Measurements from ENCODE around the gene GGT7. TPM values are rescaled to one million over a fixed set of nuclear protein-coding genes. Genes with fewer than 3 reads are reported as not detected.
A peak's percentile ranks its signal among the peaks of the same experiment; 100 is the strongest.

Gene GGT7
- total RNA-seq, 1 donor from 2014 or later = 2.6 TPM

DNA sequence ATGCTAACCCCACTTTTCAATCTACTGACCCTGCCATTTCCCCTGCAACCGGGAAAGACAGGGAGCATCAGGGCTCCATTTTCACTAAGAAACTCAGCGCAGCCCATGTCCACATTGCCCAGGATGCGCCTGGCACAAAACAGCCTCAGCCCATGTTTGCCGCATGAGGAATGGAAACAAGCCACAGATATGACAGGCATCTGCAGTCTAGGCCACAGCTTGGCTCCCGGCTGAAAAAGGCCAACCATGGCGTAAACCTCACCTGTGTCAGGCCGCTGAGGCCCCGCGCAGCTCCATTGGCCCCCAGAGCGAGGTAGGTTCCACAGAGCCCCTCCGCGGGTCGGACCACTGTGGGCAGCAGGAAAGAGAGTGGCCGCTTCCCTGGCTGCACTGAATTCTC lies 21.7 kb downstream of the GGT7 start:
- no peak overlapping the region for H3K4me3 ChIP-seq (ENCODE audit: low read length in 3 of 3)
- H3K27me3 ChIP-seq (ENCODE audit: control insufficient read depth in 3 of 3, insufficient read depth in 3 of 3, low read length in 3 of 3) = no peaks in the 10 kb centered on the region
- no peak overlapping the region for H3K9ac ChIP-seq (ENCODE audit: low read depth in 1 of 3, low read length in 3 of 3)
- no peaks in the 10 kb centered on the region for H3K9me3 ChIP-seq (ENCODE audit: control insufficient read depth in 3 of 3, low read length in 3 of 3)
- H3K4me1 ChIP-seq (ENCODE audit: control insufficient read depth in 3 of 3, insufficient read depth in 3 of 3, low read length in 3 of 3) = no peaks in the 10 kb centered on the region
- peaks cover 39 to 55% (median 51%) of the 10 kb centered on the region in 3 donors for H3K36me3 ChIP-seq (ENCODE audit: control insufficient read depth in 3 of 3, insufficient read depth in 3 of 3, low read length in 3 of 3)
- H3K27ac ChIP-seq (ENCODE audit: low read depth, low read length) = no peak overlapping the region

DNA sequence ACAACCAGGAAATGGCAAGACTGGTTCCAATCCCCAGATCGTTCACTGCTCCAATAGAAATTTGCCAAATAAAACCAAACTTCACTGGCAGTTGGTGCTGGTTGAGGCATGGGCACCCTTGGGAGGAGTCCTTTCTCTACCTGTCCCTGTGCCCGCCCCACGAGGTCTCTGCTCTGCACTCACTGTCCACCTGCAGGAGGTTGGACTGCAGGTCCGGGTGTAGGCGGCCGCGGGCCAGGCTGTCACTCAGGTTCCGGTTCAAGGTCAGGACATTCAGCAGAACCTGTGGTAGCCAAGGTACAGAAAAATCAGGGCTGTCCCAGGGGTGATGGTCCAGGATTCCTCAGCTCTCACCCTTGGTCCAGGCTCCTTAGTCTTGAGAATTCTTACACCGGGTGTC lies 22.9 kb downstream of the GGT7 start:
- H3K4me3 ChIP-seq (ENCODE audit: low read length in 3 of 3) = no peak overlapping the region
- H3K4me1 ChIP-seq (ENCODE audit: control insufficient read depth in 3 of 3, insufficient read depth in 3 of 3, low read length in 3 of 3) = no peaks in the 10 kb centered on the region
- H3K27me3 ChIP-seq (ENCODE audit: control insufficient read depth in 3 of 3, insufficient read depth in 3 of 3, low read length in 3 of 3) = no peaks in the 10 kb centered on the region
- no peak overlapping the region for H3K27ac ChIP-seq (ENCODE audit: low read depth, low read length)
- H3K9me3 ChIP-seq (ENCODE audit: control insufficient read depth in 3 of 3, low read length in 3 of 3) = no peaks in the 10 kb centered on the region
- no peak overlapping the region for H3K9ac ChIP-seq (ENCODE audit: low read depth in 1 of 3, low read length in 3 of 3)
- H3K36me3 ChIP-seq (ENCODE audit: control insufficient read depth in 3 of 3, insufficient read depth in 3 of 3, low read length in 3 of 3) = peaks cover 36 to 51% (median 49%) of the 10 kb centered on the region in 3 donors

DNA sequence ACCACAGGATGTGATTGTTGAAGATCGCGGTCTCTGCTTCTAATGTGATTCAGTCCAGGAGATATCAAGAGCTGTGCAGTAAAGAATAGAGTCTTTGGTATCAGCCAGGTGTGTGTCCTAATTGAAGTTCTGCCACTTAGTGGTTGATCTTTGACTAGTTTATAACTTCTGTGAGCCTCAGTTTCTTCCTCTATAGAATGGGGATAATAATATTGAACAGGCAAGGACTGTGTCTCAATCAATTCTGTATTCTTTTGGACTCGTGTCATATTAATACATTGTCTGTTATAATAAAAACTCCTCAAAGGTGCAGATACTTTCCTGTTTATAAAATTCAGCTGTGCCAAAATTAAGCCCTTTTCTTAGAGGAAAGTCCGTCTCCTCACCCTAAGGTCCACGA lies 24.1 kb downstream of the GGT7 start:
- H3K36me3 ChIP-seq (ENCODE audit: control insufficient read depth in 3 of 3, insufficient read depth in 3 of 3, low read length in 3 of 3) = peaks cover 29 to 45% (median 42%) of the 10 kb centered on the region in 3 donors

DNA sequence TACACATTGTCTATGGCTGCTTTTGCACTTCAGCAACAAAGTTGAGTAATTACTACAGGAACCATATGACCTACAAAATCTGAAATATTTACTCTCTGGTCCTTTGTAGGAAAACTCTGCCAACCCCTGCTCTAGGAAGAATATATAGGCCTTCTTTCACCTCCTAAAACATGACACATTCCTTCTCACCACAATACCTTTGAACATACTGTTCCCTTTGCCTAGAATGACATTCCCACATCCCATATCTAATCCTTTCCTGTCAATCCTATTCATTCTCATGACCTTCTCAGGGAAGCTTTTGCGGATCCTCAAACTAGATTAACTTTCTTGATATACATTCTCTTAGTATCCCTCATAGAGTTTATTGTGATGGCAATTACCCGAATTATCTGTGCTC lies 29.2 kb downstream of the GGT7 start:
- no peaks in the 10 kb centered on the region for H3K27me3 ChIP-seq (ENCODE audit: control insufficient read depth in 3 of 3, insufficient read depth in 3 of 3, low read length in 3 of 3)

More for the DNA sequence above, 24.1 kb downstream of the GGT7 start:
- H3K9ac ChIP-seq (ENCODE audit: low read depth in 1 of 3, low read length in 3 of 3) = no peak overlapping the region
- H3K27ac ChIP-seq (ENCODE audit: low read depth, low read length) = no peak overlapping the region
- H3K4me1 ChIP-seq (ENCODE audit: control insufficient read depth in 3 of 3, insufficient read depth in 3 of 3, low read length in 3 of 3) = no peaks in the 10 kb centered on the region
- no peaks in the 10 kb centered on the region for H3K27me3 ChIP-seq (ENCODE audit: control insufficient read depth in 3 of 3, insufficient read depth in 3 of 3, low read length in 3 of 3)
- H3K4me3 ChIP-seq (ENCODE audit: low read length in 3 of 3) = no peak overlapping the region
- no peaks in the 10 kb centered on the region for H3K9me3 ChIP-seq (ENCODE audit: control insufficient read depth in 3 of 3, low read length in 3 of 3)

DNA sequence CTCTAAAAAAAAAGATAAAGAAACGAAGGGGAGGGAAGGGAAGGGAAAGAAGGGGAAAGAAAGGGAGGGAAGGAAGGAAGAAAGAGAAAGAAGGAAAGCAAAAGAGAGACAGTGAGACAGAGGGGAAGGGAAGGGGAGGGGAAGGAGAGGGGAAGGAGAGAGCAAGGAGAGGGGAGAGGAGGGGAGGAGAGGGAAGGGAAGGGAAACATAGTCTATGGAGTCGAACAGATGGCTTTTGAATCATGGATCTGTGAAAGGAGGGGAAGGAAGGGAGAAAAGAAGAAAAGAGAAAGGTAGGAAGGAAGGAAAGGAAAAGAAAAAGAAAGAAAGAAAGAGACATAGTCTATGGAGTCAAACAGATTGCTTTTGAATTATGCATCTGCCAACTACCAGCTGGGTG lies 30.5 kb downstream of the GGT7 start:
- peaks cover 2 to 10% (median 8%) of the 10 kb centered on the region in 3 donors for H3K36me3 ChIP-seq (ENCODE audit: control insufficient read depth in 3 of 3, insufficient read depth in 3 of 3, low read length in 3 of 3)
- no peaks in the 10 kb centered on the region for H3K4me1 ChIP-seq (ENCODE audit: control insufficient read depth in 3 of 3, insufficient read depth in 3 of 3, low read length in 3 of 3)
- no peak overlapping the region for H3K4me3 ChIP-seq (ENCODE audit: low read length in 3 of 3)
- H3K9ac ChIP-seq (ENCODE audit: low read depth in 1 of 3, low read length in 3 of 3) = no peak overlapping the region
- H3K9me3 ChIP-seq (ENCODE audit: control insufficient read depth in 3 of 3, low read length in 3 of 3) = no peaks in the 10 kb centered on the region
- H3K27ac ChIP-seq (ENCODE audit: low read depth, low read length) = no peak overlapping the region
- H3K27me3 ChIP-seq (ENCODE audit: control insufficient read depth in 3 of 3, insufficient read depth in 3 of 3, low read length in 3 of 3) = no peaks in the 10 kb centered on the region

More for the DNA sequence above, 29.2 kb downstream of the GGT7 start:
- Histone ChIP-seq H3K4me1 (ENCODE audit: control insufficient read depth in 3 of 3, insufficient read depth in 3 of 3, low read length in 3 of 3) (no peaks in the 10 kb centered on the region), H3K36me3 (ENCODE audit: control insufficient read depth in 3 of 3, insufficient read depth in 3 of 3, low read length in 3 of 3) (peaks cover 4 to 16% (median 13%) of the 10 kb centered on the region in 3 donors), H3K27ac (ENCODE audit: low read depth, low read length) (no peak overlapping the region), H3K4me3 (ENCODE audit: low read length in 3 of 3) (no peak overlapping the region), H3K9me3 (ENCODE audit: control insufficient read depth in 3 of 3, low read length in 3 of 3) (no peaks in the 10 kb centered on the region), H3K9ac (ENCODE audit: low read depth in 1 of 3, low read length in 3 of 3) (no peak overlapping the region)

DNA sequence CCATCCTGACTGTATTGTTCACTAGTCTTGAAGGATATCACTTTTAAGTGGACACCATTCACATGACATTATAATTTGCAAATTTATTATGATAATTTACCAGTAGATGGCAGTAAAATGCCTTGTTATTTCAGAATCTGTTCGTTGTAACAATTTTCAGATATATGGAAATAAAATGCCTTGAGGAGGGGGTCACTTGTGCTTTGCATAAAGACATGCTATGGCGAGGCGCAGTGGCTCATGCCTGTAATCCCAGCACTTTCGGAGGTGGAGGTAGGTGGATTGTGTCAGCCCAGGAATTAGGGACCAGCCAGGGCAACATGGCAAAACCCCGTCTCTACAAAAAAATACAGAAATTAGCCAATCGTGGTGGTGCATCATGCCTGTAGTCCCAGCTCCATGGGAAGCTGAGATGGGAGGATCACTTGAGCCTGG lies 38.2 kb downstream of the GGT7 start:
- H3K36me3 ChIP-seq (ENCODE audit: control insufficient read depth in 3 of 3, insufficient read depth in 3 of 3, low read length in 3 of 3) = no peaks in the 10 kb centered on the region
- H3K9me3 ChIP-seq (ENCODE audit: control insufficient read depth in 3 of 3, low read length in 3 of 3) = no peaks in the 10 kb centered on the region
- H3K4me3 ChIP-seq (ENCODE audit: low read length in 3 of 3) = no peak overlapping the region
- no peak overlapping the region for H3K27ac ChIP-seq (ENCODE audit: low read depth, low read length)
- H3K4me1 ChIP-seq (ENCODE audit: control insufficient read depth in 3 of 3, insufficient read depth in 3 of 3, low read length in 3 of 3) = peaks cover 0 to 2% (median 0%) of the 10 kb centered on the region in 3 donors
- H3K27me3 ChIP-seq (ENCODE audit: control insufficient read depth in 3 of 3, insufficient read depth in 3 of 3, low read length in 3 of 3) = no peaks in the 10 kb centered on the region
- peak overlapping the region in 1 of 3 donors; percentile 41 for H3K9ac ChIP-seq (ENCODE audit: low read depth in 1 of 3, low read length in 3 of 3)

DNA sequence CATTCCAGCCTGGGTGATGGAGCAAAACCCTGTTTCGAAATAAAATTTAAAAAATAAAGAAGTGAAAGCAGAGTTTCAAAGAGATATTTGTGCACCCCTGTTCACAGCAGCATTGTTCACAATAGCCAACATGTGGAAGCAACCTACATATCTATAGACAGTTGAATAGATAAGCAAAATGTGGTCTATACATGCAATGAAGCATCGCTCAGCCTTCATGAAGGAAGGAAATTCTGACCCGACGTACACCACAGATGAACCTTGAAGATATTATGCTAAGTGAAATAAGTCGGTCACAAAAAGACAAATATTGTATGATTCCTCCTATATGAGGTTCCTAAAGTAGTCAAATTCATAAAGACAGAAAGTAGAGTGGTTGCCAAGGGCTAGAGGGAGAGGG lies 40.7 kb downstream of the GGT7 start:
- Histone ChIP-seq H3K4me3 (ENCODE audit: low read length in 3 of 3) (no peak overlapping the region), H3K27me3 (ENCODE audit: control insufficient read depth in 3 of 3, insufficient read depth in 3 of 3, low read length in 3 of 3) (no peaks in the 10 kb centered on the region), H3K36me3 (ENCODE audit: control insufficient read depth in 3 of 3, insufficient read depth in 3 of 3, low read length in 3 of 3) (no peaks in the 10 kb centered on the region), H3K9me3 (ENCODE audit: control insufficient read depth in 3 of 3, low read length in 3 of 3) (no peaks in the 10 kb centered on the region), H3K9ac (ENCODE audit: low read depth in 1 of 3, low read length in 3 of 3) (no peak overlapping the region), H3K27ac (ENCODE audit: low read depth, low read length) (no peak overlapping the region), H3K4me1 (ENCODE audit: control insufficient read depth in 3 of 3, insufficient read depth in 3 of 3, low read length in 3 of 3) (peaks cover 0 to 2% (median 0%) of the 10 kb centered on the region in 3 donors)

DNA sequence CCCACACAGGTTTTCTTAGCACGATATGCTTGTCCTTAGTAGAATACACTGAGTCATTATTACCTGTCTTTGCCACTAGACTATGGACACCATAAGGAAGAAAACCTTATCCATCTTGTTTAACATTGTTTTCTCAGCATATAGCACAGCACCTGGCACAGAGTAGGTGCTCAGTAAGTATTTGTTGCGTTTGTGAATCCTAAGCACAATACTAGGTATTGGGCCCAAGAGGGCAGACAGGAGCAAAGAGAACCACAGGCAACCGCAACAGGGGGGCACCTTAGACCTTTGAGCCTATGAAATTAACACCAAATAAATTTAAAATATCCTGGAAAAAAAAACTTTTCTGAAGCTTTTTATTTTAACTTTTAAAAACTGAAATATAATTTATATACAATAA lies 43.5 kb downstream of the GGT7 start:
- Histone ChIP-seq H3K4me3 (ENCODE audit: low read length in 3 of 3) (no peak overlapping the region), H3K9ac (ENCODE audit: low read depth in 1 of 3, low read length in 3 of 3) (no peak overlapping the region), H3K27ac (ENCODE audit: low read depth, low read length) (no peak overlapping the region), H3K36me3 (ENCODE audit: control insufficient read depth in 3 of 3, insufficient read depth in 3 of 3, low read length in 3 of 3) (no peaks in the 10 kb centered on the region), H3K27me3 (ENCODE audit: control insufficient read depth in 3 of 3, insufficient read depth in 3 of 3, low read length in 3 of 3) (no peaks in the 10 kb centered on the region), H3K4me1 (ENCODE audit: control insufficient read depth in 3 of 3, insufficient read depth in 3 of 3, low read length in 3 of 3) (peaks cover 8 to 11% (median 8%) of the 10 kb centered on the region in 3 donors), H3K9me3 (ENCODE audit: control insufficient read depth in 3 of 3, low read length in 3 of 3) (no peaks in the 10 kb centered on the region)

DNA sequence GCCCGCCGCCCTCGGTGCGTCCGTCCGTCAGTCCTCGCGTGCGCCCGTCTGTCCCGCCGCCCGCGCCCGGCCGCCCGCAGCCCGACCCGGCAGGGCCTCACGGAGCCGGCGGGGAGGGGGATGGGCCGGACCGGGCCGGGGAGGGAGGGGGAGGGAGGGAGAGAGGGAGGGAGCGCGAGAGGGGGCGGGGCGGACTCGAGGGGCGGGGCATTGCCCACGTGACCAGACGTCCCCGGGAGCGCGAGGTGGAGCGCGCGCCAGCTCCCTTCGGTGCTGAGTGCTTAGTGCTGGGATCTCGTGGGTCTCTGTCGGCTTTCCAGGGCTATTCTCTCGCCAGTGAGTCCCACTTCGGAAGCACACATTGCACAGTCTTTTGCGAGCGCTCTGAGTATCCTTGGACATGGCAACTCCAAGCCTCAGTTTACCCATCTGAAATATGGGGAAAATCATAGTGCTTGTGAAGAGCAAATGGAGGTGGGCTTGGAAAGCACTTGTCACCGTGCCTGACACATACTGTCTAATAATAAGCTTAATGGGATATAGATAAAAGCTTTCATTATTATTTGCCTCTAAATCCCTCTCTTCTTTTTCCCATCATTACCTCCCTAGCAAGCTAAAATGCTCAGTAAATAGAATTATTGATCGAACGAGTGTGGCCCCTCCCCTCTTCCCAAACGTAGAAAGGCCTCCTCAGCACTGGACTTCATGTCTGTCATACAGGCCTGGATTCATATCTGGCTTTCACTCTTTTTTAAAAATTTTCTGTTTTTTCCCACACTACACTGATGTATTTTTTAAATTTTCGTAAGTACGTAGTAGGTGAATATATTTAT lies 46.9 kb downstream of the GGT7 start, which contains the start of gene NCOA6:
NCOA6 (minus strand) TSS at position 122 of the 833 bp plus-strand sequence. CDS start 43,296 bp downstream, outside the sequence.
- Histone ChIP-seq H3K4me3 (ENCODE audit: low read length in 3 of 3) (peak within 1 kb of the TSS; percentile 96 to 99 (median 99)), H3K9me3 (ENCODE audit: control insufficient read depth in 3 of 3, low read length in 3 of 3) (no peaks in the 10 kb centered on the region), H3K9ac (ENCODE audit: low read depth in 1 of 3, low read length in 3 of 3) (peak within 1 kb of the TSS; percentile 90 to 97 (median 97)), H3K4me1 (ENCODE audit: control insufficient read depth in 3 of 3, insufficient read depth in 3 of 3, low read length in 3 of 3) (peaks cover 20 to 32% (median 23%) of the 10 kb centered on the region in 3 donors), H3K27ac (ENCODE audit: low read depth, low read length) (peak within 1 kb of the TSS; percentile 75), H3K36me3 (ENCODE audit: control insufficient read depth in 3 of 3, insufficient read depth in 3 of 3, low read length in 3 of 3) (no peaks in the 10 kb centered on the region), H3K27me3 (ENCODE audit: control insufficient read depth in 3 of 3, insufficient read depth in 3 of 3, low read length in 3 of 3) (no peaks in the 10 kb centered on the region)

DNA sequence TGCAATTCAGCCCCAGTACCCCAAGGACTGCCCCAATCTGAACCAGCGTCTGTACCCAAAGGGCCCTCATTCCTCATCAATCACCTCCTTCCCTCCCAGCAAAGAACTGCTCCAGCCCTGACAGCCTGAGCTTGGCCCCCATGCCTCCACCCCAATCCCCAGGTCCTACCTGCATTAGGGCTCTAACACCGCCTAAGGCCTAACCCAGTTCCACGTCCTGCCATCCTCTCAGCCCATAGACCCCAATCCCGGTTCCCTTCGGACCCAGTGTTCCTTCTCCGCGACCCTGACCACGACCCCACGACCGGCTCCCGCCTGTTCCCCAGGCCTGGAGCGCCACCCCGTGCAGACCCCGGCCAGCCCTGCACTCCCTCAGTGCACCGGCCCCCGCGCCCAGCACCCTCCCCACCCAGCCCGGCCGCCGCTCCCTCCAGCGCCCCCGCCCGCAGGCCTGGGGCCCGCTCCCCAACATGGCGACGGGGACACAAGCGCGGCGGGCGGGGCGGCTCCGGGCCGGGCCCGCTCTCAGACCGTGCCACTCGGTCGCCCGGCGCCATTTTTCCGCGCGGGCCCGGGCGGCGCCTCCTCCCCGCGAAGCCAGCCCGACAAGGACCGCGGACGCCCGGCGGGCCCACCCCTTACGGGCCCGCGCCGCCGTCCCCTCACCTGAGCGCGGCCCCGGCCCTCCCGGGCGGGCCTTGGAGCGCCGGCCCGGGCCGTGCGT lies 47.7 kb downstream of the GGT7 start:
- Histone ChIP-seq H3K4me1 (ENCODE audit: control insufficient read depth in 3 of 3, insufficient read depth in 3 of 3, low read length in 3 of 3) (peaks cover 20 to 32% (median 23%) of the 10 kb centered on the region in 3 donors), H3K27me3 (ENCODE audit: control insufficient read depth in 3 of 3, insufficient read depth in 3 of 3, low read length in 3 of 3) (no peaks in the 10 kb centered on the region)

More for the DNA sequence above, 47.7 kb downstream of the GGT7 start:
- Histone ChIP-seq H3K36me3 (ENCODE audit: control insufficient read depth in 3 of 3, insufficient read depth in 3 of 3, low read length in 3 of 3) (no peaks in the 10 kb centered on the region), H3K27ac (ENCODE audit: low read depth, low read length) (peak overlapping the region; percentile 75), H3K9me3 (ENCODE audit: control insufficient read depth in 3 of 3, low read length in 3 of 3) (no peaks in the 10 kb centered on the region), H3K4me3 (ENCODE audit: low read length in 3 of 3) (peak overlapping the region; percentile 96 to 99 (median 99)), H3K9ac (ENCODE audit: low read depth in 1 of 3, low read length in 3 of 3) (peak overlapping the region; percentile 90 to 97 (median 97))

Measured in skeletal muscle tissue (tissue), 4 donors.